Right lobe of liver (tissue), 6 donors: ENCODE results near the gene SOX8. TPM values are rescaled to one million over a fixed set of nuclear protein-coding genes. Genes with fewer than 3 reads are reported as not detected.

ENCODE experiments used
- ATAC-seq, 4 donors: fragments of 200-7000 bp; cut with Tn5 transposase; one replicate each; pipeline ENCODE4 v1.9.1; 2020; ENCODE audit warnings: mild to moderate bottlenecking in 4 of 4, moderate library complexity in 4 of 4
- DNase-seq, 3 donors: peaks; one replicate each; pipeline ENCODE4 v3.0.0-alpha.2; 2020
- H3K27ac ChIP-seq, 3 donors: fragments of 200-600 bp; one replicate each; pipeline ENCODE4 v1.8.0; 2022
- H3K27me3 ChIP-seq, 2 donors: fragments of 200-600 bp; one replicate each; pipeline ENCODE4 v1.8.0; 2022
- H3K36me3 ChIP-seq, 4 donors: fragments of 200-600 bp; sonication (generic) in 1 of 4; one replicate each; pipeline versions ENCODE4 v1.5.1 to v1.8.0; 2017 to 2022; ENCODE audit warnings: control low read depth in 1 of 4
- H3K4me1 ChIP-seq, 4 donors: fragments of 200-600 bp; sonication (generic) in 1 of 4; one replicate each; pipeline versions ENCODE4 v1.5.1 to v1.8.0; 2017 to 2022; ENCODE audit warnings: control low read depth in 1 of 4
- H3K4me3 ChIP-seq, 3 donors: fragments of 200-600 bp; one replicate each; pipeline ENCODE4 v1.8.0; 2022
- H3K9me3 ChIP-seq, 4 donors: fragments of 200-600 bp; sonication (generic) in 1 of 4; one replicate each; pipeline versions ENCODE4 v1.5.1 to v1.8.0; 2017 to 2022; ENCODE audit warnings: control low read depth in 1 of 4
- POLR2A ChIP-seq: fragments of 450-650 bp; IDR thresholded peaks from one replicate; pipeline ENCODE4 v1.6.1; 2017; ENCODE audit warnings: antibody characterized with exemption, mild to moderate bottlenecking
- WGBS: methylation state at CpG from one replicate; pipeline ENCODE4 v1.1.6; 2018; ENCODE audit warnings: low coverage, low lambda C conversion rate; ENCODE audit not compliant: insufficient coverage; ENCODE audit errors: missing lambda C conversion rate; 5-methylcytosine and 5-hydroxymethylcytosine counted together
- intact Hi-C, 2 donors: fragments of 100-400 bp; cut with DNase I; formaldehyde crosslinking; loops; one replicate each; pipeline versions ENCODE4 v1.11.2 to v1.14.1; 2022
- total RNA-seq, 6 experiments: library from RNA; depleted of rRNA in 2 of 6; stranded (reverse); fragments of >200 nt in 2 of 6; fragmentation: NEBNext Ultra II Directional in 3 of 6; extraction: Animal tissue kit (Norgen Biotek cat#: 25700) in 3 of 6; gene quantifications; one replicate each; pipeline versions ENCODE4 v1.1.0 to v1.2.4, GENCODE V29; 2016 to 2023
- TF ChIP-seq, protein P1 (sequence below), 4 donors: fragments of 200-600 bp in 3 of 4; fragments of 450-650 bp in 1 of 4; IDR thresholded peaks; one replicate each; pipeline versions ENCODE4 v1.5.1 to v1.8.0; 2016 to 2022; ENCODE audit warnings: antibody characterized with exemption in 4 of 4, mild to moderate bottlenecking in 2 of 4
- donor health status: DM: no; HTN: yes; CAD: no.
- donor health status: DM: no; HTN: no; CAD: no.
- donor health status: DM: no; HTN: no; CAD: no.
- donor health status: DM: no; HTN: yes; CAD: no.
- donor health status: DM: no; HTN: yes; CAD: no.

Gene SOX8
- total RNA-seq, 6 experiments from 2014 or later: 0.07 to 0.13 (median 0.09) TPM; not detected in 3

DNA sequence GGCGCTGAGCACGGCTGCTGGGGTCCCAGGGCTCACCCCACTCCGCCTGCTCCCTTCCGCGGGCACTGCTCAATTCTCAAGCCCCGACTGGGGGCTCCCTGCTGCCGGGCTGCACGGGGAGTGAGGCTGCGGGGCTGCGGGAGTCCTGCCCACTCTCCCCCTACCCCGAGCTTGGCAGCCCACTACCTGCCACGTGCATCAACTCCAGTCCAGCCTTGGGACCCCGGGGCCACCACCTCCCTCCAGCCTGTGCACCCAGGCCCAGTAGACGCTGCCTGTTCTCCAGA, 47.6 kb downstream of the SOX8 start:
- Histone ChIP-seq H3K4me3 (no peak overlapping the region), H3K9me3 (no peaks in the 10 kb centered on the region), H3K27ac (no peak overlapping the region), H3K27me3 (no peaks in the 10 kb centered on the region), H3K36me3 (no peaks in the 10 kb centered on the region), H3K4me1 (no peaks in the 10 kb centered on the region)
- TF ChIP-seq POLR2A: no peak
- TF ChIP-seq, protein P1, sequence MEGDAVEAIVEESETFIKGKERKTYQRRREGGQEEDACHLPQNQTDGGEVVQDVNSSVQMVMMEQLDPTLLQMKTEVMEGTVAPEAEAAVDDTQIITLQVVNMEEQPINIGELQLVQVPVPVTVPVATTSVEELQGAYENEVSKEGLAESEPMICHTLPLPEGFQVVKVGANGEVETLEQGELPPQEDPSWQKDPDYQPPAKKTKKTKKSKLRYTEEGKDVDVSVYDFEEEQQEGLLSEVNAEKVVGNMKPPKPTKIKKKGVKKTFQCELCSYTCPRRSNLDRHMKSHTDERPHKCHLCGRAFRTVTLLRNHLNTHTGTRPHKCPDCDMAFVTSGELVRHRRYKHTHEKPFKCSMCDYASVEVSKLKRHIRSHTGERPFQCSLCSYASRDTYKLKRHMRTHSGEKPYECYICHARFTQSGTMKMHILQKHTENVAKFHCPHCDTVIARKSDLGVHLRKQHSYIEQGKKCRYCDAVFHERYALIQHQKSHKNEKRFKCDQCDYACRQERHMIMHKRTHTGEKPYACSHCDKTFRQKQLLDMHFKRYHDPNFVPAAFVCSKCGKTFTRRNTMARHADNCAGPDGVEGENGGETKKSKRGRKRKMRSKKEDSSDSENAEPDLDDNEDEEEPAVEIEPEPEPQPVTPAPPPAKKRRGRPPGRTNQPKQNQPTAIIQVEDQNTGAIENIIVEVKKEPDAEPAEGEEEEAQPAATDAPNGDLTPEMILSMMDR (IDR thresholded peaks at IDR 0.05): no peak
- intact Hi-C loops: no loop called here
- 0% methylated on average over 1 of the region's 14 CpGs for WGBS
- no peak for ATAC-seq
- no peak for DNase-seq

- H3K9me3 ChIP-seq: no peaks in the 10 kb centered on the region
- ATAC-seq: no peak
Observed at GRCh38 chr16:1030473-1030901, 48.9 kb downstream of the SOX8 start.

GRCh38 chr16:1031666-1032065, 50.1 kb downstream of the SOX8 start:
- ATAC-seq: no peak
- Histone ChIP-seq H3K36me3 (no peaks in the 10 kb centered on the region), H3K4me1 (no peaks in the 10 kb centered on the region), H3K27ac (no peak overlapping the region), H3K4me3 (no peak overlapping the region), H3K27me3 (no peaks in the 10 kb centered on the region), H3K9me3 (no peaks in the 10 kb centered on the region)
- DNase-seq: no peak
- intact Hi-C loops: loop anchor here in 1 of 2 donors (10.0 kb wide), 1 partner anchor 207 kb away; no protein-coding TSS in a partner anchor
- no peak for TF ChIP-seq POLR2A
- TF ChIP-seq, protein P1 (IDR thresholded peaks at IDR 0.05): no peak
- no CpG with 5 or more reads among the region's 17 CpGs for WGBS

More at GRCh38 chr16:1030473-1030901, 48.9 kb downstream of the SOX8 start:
- no peaks in the 10 kb centered on the region for H3K36me3 ChIP-seq
- H3K27ac ChIP-seq: no peak overlapping the region
- no peaks in the 10 kb centered on the region for H3K4me1 ChIP-seq
- H3K27me3 ChIP-seq: no peaks in the 10 kb centered on the region
- H3K4me3 ChIP-seq: no peak overlapping the region
- TF ChIP-seq POLR2A: no peak
- TF ChIP-seq, protein P1 (IDR thresholded peaks at IDR 0.05): no peak
- no CpG with 5 or more reads among the region's 26 CpGs for WGBS
- no peak for DNase-seq
- intact Hi-C loops: loop anchor here in 1 of 2 donors (10.0 kb wide), 1 partner anchor 206 kb away; no protein-coding TSS in a partner anchor

DNA sequence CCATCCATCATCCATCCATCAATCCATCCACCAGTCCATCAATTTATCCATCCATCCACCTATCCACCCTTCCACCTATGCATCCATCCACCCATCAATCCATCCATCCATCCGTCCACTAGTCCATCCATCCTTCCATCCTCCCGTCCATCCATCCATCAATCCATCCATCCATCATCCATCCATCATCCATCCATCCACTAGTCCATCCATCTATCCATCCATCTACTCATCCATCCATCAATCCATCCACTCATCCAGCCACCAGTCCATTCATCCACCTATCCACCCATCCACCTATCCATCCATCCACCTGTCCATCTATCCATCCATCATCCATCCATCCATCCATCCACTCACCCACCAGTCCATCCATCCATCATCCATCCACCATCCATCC, 51.0 kb downstream of the SOX8 start:
- no peak for ATAC-seq
- H3K27me3 ChIP-seq: no peaks in the 10 kb centered on the region
- TF ChIP-seq, protein P1 (IDR thresholded peaks at IDR 0.05): no peak
- no peak for TF ChIP-seq POLR2A
- no peaks in the 10 kb centered on the region for H3K36me3 ChIP-seq
- no peak overlapping the region for H3K27ac ChIP-seq
- 43% methylated on average over 2 of the region's 2 CpGs for WGBS
- no peak overlapping the region for H3K4me3 ChIP-seq
- no peaks in the 10 kb centered on the region for H3K9me3 ChIP-seq
- DNase-seq: no peak
- no peaks in the 10 kb centered on the region for H3K4me1 ChIP-seq
- intact Hi-C loops: loop anchor here in 1 of 2 donors (10.0 kb wide), 1 partner anchor 208 kb away; no protein-coding TSS in a partner anchor
